Measurements from ENCODE around the gene CDC42SE2. TPM values are rescaled to one million over a fixed set of nuclear protein-coding genes. Genes with fewer than 3 reads are reported as not detected.

Gene CDC42SE2
- total RNA-seq, 1 donor from 2014 or later, result 23.6 TPM

GRCh38 chr5:131239686-131240085, 24.2 kb upstream of the CDC42SE2 start:
- Mint-ChIP-seq H3K4me1 (no peaks in the 10 kb centered on the region), H3K27me3 (ENCODE audit: low read depth) (no peaks in the 10 kb centered on the region), H3K36me3 (no peaks in the 10 kb centered on the region), H3K9me3 (no peaks in the 10 kb centered on the region), H3K27ac (no peak overlapping the region), H3K4me3 (no peak overlapping the region)
- DNase-seq (ENCODE audit: low spot score in 2 of 2, unreplicated experiment in 2 of 2), result no peak
- TF ChIP-seq, protein P1, sequence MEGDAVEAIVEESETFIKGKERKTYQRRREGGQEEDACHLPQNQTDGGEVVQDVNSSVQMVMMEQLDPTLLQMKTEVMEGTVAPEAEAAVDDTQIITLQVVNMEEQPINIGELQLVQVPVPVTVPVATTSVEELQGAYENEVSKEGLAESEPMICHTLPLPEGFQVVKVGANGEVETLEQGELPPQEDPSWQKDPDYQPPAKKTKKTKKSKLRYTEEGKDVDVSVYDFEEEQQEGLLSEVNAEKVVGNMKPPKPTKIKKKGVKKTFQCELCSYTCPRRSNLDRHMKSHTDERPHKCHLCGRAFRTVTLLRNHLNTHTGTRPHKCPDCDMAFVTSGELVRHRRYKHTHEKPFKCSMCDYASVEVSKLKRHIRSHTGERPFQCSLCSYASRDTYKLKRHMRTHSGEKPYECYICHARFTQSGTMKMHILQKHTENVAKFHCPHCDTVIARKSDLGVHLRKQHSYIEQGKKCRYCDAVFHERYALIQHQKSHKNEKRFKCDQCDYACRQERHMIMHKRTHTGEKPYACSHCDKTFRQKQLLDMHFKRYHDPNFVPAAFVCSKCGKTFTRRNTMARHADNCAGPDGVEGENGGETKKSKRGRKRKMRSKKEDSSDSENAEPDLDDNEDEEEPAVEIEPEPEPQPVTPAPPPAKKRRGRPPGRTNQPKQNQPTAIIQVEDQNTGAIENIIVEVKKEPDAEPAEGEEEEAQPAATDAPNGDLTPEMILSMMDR (IDR thresholded peaks at IDR 0.05; ENCODE audit: unreplicated experiment), result no peak

- Mint-ChIP-seq H3K27ac (no peak overlapping the region), H3K27me3 (ENCODE audit: low read depth) (no peaks in the 10 kb centered on the region), H3K4me1 (no peaks in the 10 kb centered on the region), H3K9me3 (peaks cover 9% of the 10 kb centered on the region), H3K4me3 (no peak overlapping the region), H3K36me3 (no peaks in the 10 kb centered on the region)
- TF ChIP-seq, protein P1 (IDR thresholded peaks at IDR 0.05; ENCODE audit: unreplicated experiment), result no peak
- DNase-seq (ENCODE audit: low spot score in 2 of 2, unreplicated experiment in 2 of 2), result no peak
Observed at GRCh38 chr5:131242728-131243255, 21.1 kb upstream of the CDC42SE2 start.

DNA sequence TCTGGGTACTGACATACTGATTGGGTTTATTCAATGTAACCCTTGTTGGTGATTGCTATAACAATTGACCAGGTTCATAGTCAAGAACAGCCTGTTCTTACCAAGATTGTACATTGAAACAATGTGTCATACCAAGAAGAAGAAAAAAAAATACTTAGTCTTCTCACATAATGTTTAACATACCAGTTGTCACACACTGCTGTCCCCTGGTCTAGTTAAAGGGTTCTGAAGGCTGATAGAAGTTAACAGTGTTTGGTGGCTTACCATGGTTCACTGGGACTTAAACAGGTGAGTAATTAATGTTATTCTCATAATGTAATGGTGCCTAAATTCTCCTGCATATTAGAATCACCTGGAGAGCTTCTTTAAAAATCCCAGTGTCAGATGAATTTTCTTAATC, 18.5 kb upstream of the CDC42SE2 start:
- Mint-ChIP-seq H3K4me3 (no peak overlapping the region), H3K27me3 (ENCODE audit: low read depth) (no peaks in the 10 kb centered on the region), H3K4me1 (no peaks in the 10 kb centered on the region), H3K27ac (no peak overlapping the region), H3K36me3 (no peaks in the 10 kb centered on the region), H3K9me3 (peaks cover 9% of the 10 kb centered on the region)
- TF ChIP-seq, protein P1 (IDR thresholded peaks at IDR 0.05; ENCODE audit: unreplicated experiment), result no peak
- DNase-seq (ENCODE audit: low spot score in 2 of 2, unreplicated experiment in 2 of 2), result no peak

- no peak overlapping the region for H3K4me3 Mint-ChIP-seq
- H3K4me1 Mint-ChIP-seq, result no peaks in the 10 kb centered on the region
- H3K36me3 Mint-ChIP-seq, result no peaks in the 10 kb centered on the region
- no peak for DNase-seq (ENCODE audit: low spot score in 2 of 2, unreplicated experiment in 2 of 2)
- no peaks in the 10 kb centered on the region for H3K27me3 Mint-ChIP-seq (ENCODE audit: low read depth)
- TF ChIP-seq, protein P1 (IDR thresholded peaks at IDR 0.05; ENCODE audit: unreplicated experiment), result no peak
- peaks cover 9% of the 10 kb centered on the region for H3K9me3 Mint-ChIP-seq
- no peak overlapping the region for H3K27ac Mint-ChIP-seq
Observed at GRCh38 chr5:131245948-131246347, 17.9 kb upstream of the CDC42SE2 start.

DNA sequence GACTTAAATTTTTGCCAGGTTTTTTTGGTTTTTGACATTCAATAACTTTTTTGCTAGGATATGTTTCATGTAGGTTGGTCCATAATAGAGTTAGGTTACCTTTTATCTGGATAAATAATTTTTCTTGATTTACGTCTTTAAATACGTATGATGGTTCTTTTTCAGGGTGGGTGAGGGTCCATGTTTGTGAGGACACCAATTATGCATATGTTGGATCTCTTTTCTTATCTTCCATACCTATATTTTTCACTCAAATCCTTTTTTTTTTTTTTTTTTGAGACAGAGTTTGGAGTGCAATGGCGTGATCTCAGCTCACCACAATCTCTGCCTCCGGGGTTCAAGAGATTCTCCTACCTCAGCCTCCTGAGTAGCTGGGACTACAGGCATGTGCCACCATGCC, 17.3 kb upstream of the CDC42SE2 start:
- TF ChIP-seq, protein P1 (IDR thresholded peaks at IDR 0.05; ENCODE audit: unreplicated experiment), result no peak
- no peak for DNase-seq (ENCODE audit: low spot score in 2 of 2, unreplicated experiment in 2 of 2)
- Mint-ChIP-seq H3K9me3 (peaks cover 9% of the 10 kb centered on the region), H3K27ac (no peak overlapping the region), H3K36me3 (no peaks in the 10 kb centered on the region), H3K4me3 (no peak overlapping the region), H3K4me1 (no peaks in the 10 kb centered on the region), H3K27me3 (ENCODE audit: low read depth) (no peaks in the 10 kb centered on the region)
